HG03060 (cell line): ENCODE results near the gene BTBD17.

Experiments
- ATAC-seq: cut with Tn5 transposase; IDR thresholded peaks from one replicate; pipeline ENCODE4 v1.9.1; 2021; ENCODE audit warnings: low read depth, moderate number of reproducible peaks; ENCODE audit not compliant: unreplicated experiment

Gene BTBD17

DNA sequence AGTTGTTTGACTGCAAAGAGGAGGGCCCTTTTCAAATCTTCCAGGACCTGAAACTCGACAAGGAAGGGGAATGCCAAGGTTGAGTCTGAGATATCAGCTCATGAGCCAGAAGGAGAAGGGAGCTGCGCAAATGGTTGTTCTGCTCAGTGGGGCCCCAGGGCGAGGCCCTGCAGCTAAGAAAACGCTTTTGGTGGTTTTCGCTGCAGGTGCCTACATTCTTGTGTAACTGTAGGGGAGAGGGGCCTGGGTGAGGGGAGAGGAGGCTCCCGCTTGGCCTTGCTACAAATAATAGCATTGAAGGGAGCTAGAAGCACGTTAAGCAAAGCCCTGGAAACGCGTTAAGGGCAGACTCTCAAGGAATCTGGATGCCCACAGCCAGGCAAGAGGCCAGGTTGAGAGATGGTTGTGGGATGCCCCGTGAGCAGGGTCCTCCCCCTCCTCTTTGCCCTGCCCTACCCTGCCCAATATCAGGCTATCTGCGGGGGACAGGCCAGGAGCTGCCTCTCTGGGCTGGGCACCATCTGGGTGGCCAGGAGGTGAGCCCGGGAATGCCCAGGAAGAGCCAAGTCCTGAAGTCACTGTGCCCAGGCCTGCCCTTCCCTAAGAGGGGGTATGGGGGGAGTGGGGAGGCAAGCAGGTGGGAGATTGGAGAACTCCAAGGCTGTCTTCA lies 27.6 kb upstream of the BTBD17 start:
- no peak for ATAC-seq

GRCh38 chr17:74387365-74388218 lies 25.9 kb upstream of the BTBD17 start:
- ATAC-seq: no peak

GRCh38 chr17:74386386-74386785 lies 24.7 kb upstream of the BTBD17 start:
- ATAC-seq: no peak

DNA sequence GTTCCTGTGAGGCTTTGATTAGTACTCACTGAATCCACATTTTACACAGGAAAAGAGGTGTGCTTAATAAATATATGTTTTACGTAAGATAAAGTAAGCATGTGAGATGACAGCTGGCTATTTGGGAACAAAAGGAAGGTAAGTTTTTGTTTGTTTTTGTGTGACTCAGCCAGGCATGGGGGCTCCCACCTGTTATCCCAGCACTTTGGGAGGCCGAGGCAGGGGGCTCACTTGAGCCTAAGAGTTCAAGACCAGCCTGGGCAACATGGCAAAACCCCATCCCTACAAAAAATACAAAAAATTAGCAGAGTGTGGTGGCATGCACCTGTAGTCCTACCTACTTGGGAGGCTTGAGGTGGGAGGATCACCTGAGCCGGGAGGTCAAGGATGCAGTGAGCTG lies 23.5 kb upstream of the BTBD17 start:
- no peak for ATAC-seq

DNA sequence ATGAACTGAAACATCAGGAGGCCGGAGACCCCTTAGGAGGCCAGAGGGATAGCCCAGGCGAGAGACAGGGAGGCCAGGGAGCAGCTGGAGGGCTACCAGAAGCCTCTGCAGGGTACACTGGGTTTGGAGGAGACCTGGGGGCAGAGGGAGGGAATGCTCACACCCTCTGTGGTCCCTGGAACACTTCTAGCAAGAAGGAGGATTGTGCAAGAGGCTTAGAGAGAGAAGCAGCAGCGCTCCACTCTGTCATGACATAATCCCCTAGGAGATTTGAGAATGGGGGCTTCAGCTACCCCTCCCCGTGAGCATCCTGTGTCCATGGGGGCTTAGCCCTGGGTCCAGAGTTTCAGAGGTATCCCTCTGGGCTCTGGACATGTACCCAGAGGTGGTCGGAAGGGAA lies 21.5 kb upstream of the BTBD17 start:
- no peak for ATAC-seq

- no peak for ATAC-seq
Measured at GRCh38 chr17:74380959-74381808, 19.5 kb upstream of the BTBD17 start.

DNA sequence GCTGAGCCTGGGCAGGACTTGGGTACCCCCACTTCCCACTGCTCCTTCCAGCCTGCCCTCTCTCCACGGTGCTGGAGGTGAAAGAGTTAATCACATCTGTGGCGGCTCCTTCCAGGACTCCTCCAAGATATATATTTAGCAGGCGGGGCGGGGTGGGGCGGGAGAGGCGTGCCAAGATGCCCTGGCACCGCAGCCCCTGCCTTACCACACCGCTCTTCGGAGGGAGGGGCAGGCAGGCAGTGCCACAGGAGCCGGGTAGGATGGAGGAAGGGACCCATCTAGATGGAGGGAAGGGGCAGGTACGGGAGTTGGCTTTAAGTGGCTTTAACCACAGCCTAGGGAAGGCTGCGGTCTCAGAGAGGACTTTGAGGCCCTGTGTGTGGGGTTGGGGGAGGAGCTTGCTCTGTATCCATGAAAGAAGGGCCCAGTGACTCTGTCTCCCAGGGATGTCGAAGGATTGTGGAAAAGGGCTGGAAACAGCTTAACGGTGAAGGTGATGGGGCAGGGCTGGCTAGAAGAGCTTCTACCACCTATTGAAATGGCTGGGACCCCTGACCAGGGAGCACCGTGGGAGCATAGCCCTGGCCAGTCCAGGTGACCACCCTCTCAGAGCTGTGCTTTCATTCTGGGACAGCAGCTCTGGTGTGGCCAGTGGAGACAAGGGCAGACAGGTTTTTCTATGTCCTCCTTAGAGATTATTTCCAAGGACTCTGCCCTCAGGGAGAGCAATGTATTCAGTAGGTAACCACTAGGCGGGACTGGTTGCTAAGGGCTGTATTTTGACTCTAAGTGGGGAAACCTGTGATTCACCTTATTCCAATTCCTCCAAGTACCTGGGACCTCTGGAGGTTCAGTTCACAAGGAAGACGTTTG lies 18.7 kb upstream of the BTBD17 start:
- no peak for ATAC-seq

DNA sequence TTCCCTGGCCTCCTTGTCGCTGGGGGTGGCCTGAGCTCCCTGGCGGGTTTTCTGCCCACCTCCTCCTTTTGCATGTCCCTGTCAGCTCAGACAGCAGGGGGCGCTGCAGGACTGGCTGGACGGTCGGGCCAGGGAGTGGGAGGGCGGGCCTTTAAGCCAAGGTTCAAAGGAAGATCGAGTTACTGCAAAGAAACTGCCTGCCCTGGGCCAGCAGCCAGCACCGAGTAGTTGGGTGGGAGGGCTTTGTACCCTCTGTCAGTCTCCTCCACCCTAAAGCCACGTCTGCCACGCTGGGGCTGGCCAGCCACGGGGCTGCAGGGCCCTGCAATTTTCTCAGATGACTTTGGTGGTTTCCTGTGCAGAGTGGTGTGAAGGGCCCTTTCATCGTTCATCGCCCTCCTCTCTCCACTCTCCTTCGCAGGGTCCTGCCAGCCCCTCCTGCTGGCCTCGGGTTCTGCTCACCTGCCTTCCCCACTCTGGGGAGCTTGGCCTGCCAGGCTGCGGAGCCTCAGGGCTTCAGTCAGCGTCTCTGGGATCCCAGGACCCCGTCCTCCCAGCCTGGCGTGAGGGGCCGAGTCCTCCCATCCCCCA lies 17.9 kb upstream of the BTBD17 start:
- no peak for ATAC-seq

DNA sequence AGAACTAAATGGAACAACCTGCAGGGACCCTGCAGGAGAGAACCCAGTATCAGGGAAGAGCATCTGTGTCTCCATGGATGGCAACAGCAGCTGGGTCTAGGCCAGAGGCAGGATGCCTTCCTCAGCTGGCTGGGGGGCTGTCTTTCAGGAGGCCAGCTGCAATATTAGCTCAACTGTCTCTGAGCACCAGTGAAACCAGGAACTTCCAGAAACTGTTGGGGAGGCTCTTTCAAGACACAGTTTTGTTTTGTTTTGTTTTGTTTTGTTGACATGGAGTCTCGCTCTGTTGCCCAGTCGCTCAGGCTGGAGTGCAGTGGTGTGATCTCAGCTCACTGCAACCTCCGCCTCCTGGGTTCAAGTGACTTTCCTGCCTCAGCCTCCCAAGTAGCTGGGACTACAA lies 13.2 kb upstream of the BTBD17 start:
- ATAC-seq: no peak

DNA sequence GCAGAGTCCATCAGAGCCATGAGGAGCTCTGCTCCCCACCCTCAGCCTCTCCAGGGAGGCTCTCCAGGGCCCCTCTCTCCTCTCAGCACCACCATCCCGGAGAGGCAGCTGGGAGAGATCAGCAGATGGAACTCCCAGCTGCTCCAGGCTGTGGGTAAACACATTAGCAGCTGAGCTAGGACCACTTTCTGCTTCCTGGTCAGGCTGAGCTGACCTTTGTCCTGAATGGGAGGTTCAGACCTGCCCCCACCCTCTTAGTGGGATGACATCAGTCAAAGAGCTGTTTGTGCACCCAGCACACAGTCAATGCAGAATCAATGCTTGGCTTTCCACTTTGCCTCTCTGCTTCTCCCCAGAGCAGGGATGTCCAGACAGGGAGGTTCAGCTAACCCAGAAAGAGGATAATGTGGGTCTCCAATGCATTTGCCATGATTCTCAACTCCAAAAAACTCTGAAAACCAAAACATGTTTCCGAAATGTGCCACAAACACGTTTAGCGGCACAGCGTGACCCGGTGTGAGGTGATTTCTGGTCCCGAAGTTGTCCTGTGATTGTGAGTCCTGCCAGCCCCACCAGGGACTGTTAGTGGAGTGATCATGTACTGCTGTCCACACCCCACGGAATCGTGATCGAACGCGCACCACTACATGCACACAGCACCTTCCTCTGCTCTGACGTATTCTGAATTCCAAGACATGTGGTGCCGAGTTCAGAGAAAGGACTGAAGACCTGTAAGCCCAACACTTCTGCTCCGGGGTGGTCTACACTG lies 12.4 kb upstream of the BTBD17 start:
- ATAC-seq: no peak

- ATAC-seq: no peak
Measured at GRCh38 chr17:74372426-74372825, 10.8 kb upstream of the BTBD17 start.

DNA sequence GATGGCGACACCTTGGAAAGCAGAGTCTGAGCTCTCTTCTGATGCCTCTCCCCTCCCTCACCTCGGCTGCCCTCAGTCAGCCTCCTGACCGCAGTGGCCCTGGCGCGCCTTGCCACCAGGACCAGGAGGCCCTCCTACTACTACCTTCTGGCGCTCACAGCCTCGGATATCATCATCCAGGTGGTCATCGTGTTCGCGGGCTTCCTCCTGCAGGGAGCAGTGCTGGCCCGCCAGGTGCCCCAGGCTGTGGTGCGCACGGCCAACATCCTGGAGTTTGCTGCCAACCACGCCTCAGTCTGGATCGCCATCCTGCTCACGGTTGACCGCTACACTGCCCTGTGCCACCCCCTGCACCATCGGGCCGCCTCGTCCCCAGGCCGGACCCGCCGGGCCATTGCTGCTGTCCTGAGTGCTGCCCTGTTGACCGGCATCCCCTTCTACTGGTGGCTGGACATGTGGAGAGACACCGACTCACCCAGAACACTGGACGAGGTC lies 10.0 kb upstream of the BTBD17 start:
- no peak for ATAC-seq

GRCh38 chr17:74369665-74370490 lies 8.2 kb upstream of the BTBD17 start:
- ATAC-seq: no peak

DNA sequence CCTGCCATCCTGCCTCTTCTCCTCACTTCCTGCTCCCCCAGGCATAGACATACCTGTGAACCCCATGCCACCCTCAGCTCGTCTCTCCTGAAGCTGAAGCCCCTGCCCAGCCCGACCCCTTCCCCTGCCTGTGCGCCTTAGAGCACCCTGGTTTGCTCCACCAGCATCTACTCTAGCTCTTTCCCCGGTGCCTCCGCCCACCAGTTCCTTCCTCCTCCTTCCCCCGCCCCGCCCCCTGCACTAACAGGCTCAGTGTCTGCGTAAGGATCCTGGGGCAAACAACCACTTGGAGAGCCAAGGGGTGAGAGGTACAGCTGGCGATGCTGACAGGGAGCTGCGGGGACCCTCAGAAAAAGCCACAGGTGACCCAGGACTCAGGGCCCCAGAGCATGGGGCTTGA lies 7.6 kb upstream of the BTBD17 start:
- no peak for ATAC-seq

GRCh38 chr17:74368341-74369081 lies 6.8 kb upstream of the BTBD17 start:
- no peak for ATAC-seq

- no peak for ATAC-seq
Measured at GRCh38 chr17:74367206-74367605, 5.5 kb upstream of the BTBD17 start, which contains the start of gene GPR142. Gene GPR142 (plus strand): TSS chr17:74367506. CDS start chr17:74369541, 2,035 bp downstream.

GRCh38 chr17:74362810-74363498 lies 1.3 kb upstream of the BTBD17 start:
- ATAC-seq: no peak
